HCT116 (cell line): Measurements from ENCODE around the gene UNK.

Experiments used
- CBX3 ChIP-seq: IDR thresholded peaks from 2 replicates; pipeline ENCODE4 v1.6.1; 2012; ENCODE audit warnings: low read depth
- CTCF ChIP-seq, 3 experiments: fragments of 200-600 bp in 1 of 3; sonication (generic) in 1 of 3; IDR thresholded peaks in 2 of 3; conservative IDR thresholded peaks in 1 of 3; 2 replicates each; pipeline ENCODE4 v1.5.1; 2012 to 2017; ENCODE audit warnings: low read depth in 2 of 3, low read length in 2 of 3, antibody characterized with exemption in 1 of 3, borderline replicate concordance in 1 of 3, control low read depth in 1 of 3, mild to moderate bottlenecking in 1 of 3, mixed read lengths in 1 of 3, mixed run types in 1 of 3, moderate library complexity in 1 of 3; ENCODE audit not compliant: insufficient read depth in 1 of 3
- EGR1 ChIP-seq: IDR thresholded peaks from 2 replicates; pipeline ENCODE4 v1.6.1; 2012; ENCODE audit warnings: low read depth
- EZH2 ChIP-seq: fragments of 200-600 bp; sonication (generic); IDR thresholded peaks from 2 replicates; pipeline ENCODE4 v1.6.1; 2017; ENCODE audit warnings: antibody characterized with exemption, mixed run types
- EZH2phosphoT487 ChIP-seq: fragments of 200-600 bp; IDR thresholded peaks from 2 replicates; pipeline ENCODE4 v1.6.1; 2018; ENCODE audit warnings: antibody characterized with exemption, borderline replicate concordance
- JUND ChIP-seq: IDR thresholded peaks from 2 replicates; pipeline ENCODE4 v1.6.1; 2012
- MAX ChIP-seq: IDR thresholded peaks from 2 replicates; pipeline ENCODE4 v1.6.1; 2012
- POLR2A ChIP-seq: IDR thresholded peaks from 2 replicates; pipeline ENCODE4 v1.7.0; 2011; ENCODE audit warnings: borderline replicate concordance; ENCODE audit not compliant: insufficient read depth, insufficient read length; ENCODE audit errors: extremely low read depth
- POLR2AphosphoS5 ChIP-seq: IDR thresholded peaks from 2 replicates; pipeline ENCODE4 v1.6.1; 2011; ENCODE audit warnings: mild to moderate bottlenecking, low read depth, low read length, moderate library complexity
- REST ChIP-seq: IDR thresholded peaks from 2 replicates; pipeline ENCODE4 v1.6.1; 2012; ENCODE audit warnings: low read depth
- SIN3A ChIP-seq: IDR thresholded peaks from 2 replicates; pipeline ENCODE4 v1.6.1; 2012; ENCODE audit warnings: low read depth
- SP1 ChIP-seq: IDR thresholded peaks from 2 replicates; pipeline ENCODE4 v1.6.1; 2012; ENCODE audit warnings: low read depth
- ZNF274 ChIP-seq: fragments of 200-500 bp; sonication (Bioruptor generic); IDR thresholded peaks from 2 replicates; pipeline ENCODE4 v1.6.1; 2014; ENCODE audit warnings: mild to moderate bottlenecking, low read depth, low read length, inconsistent platforms

GRCh38 chr17:75808549-75808904 lies 23.9 kb downstream of the UNK start:
- no peak for TF ChIP-seq ZNF274
- no peak for TF ChIP-seq MAX
- TF ChIP-seq CTCF (IDR thresholded peaks at IDR 0.05 in 2 of 3, conservative IDR thresholded peaks at IDR 0.05 in 1 of 3; ENCODE audit: borderline replicate concordance in 1 of 3, insufficient read depth in 1 of 3, low read depth in 2 of 3, low read length in 2 of 3): no peak
- TF ChIP-seq POLR2AphosphoS5: no peak
- TF ChIP-seq SP1: no peak
- TF ChIP-seq REST: no peak
- TF ChIP-seq POLR2A: no peak
- no peak for TF ChIP-seq EZH2
- no peak for TF ChIP-seq EGR1
- TF ChIP-seq JUND: no peak
- TF ChIP-seq CBX3: no peak
- TF ChIP-seq SIN3A: no peak
- no peak for TF ChIP-seq EZH2phosphoT487
